Measurements from ENCODE around the gene LRR1.

The LRR1 gene

GRCh38 chr14:49637534-49638078 lies 38.9 kb downstream of the LRR1 start:
- Histone ChIP-seq H3K4me3 (ENCODE audit: insufficient read depth, low read length, poor library complexity, severe bottlenecking) (no peak overlapping the region), H3K9ac (ENCODE audit: low read length) (no peak overlapping the region), H3F3A (ENCODE audit: insufficient read depth) (peaks cover 8% of the 10 kb centered on the region; the same call in 1 of the 2 replicates), H2AFZ (ENCODE audit: low read depth, low read length, severe bottlenecking) (no peak overlapping the region), H4K20me1 (ENCODE audit: low read depth, low read length) (peaks cover 5% of the 10 kb centered on the region; the same call in 1 of the 2 replicates), H3K27ac (ENCODE audit: low read depth, low read length) (no peak overlapping the region), H3K79me2 (ENCODE audit: insufficient read depth, low read length) (peaks cover 88% of the 10 kb centered on the region), H3K4me2 (ENCODE audit: low read depth, low read length, poor library complexity, severe bottlenecking) (no peak overlapping the region), H3K9me2 (replicated peaks; ENCODE audit: insufficient read depth, low read length) (no peaks in the 10 kb centered on the region), H3K9me3 (ENCODE audit: insufficient read depth, low read length) (no peaks in the 10 kb centered on the region), H3K27me3 (ENCODE audit: low read length) (no peaks in the 10 kb centered on the region), H3K36me3 (ENCODE audit: low read length) (no peaks in the 10 kb centered on the region; the same call in 1 of the 2 replicates)
- TF ChIP-seq EZH2phosphoT487 (conservative IDR thresholded peaks at IDR 0.05; ENCODE audit: low read length) (no peak), CTCF (IDR thresholded peaks at IDR 0.05; ENCODE audit: insufficient read depth, low read length, poor library complexity, severe bottlenecking) (no peak)

DNA sequence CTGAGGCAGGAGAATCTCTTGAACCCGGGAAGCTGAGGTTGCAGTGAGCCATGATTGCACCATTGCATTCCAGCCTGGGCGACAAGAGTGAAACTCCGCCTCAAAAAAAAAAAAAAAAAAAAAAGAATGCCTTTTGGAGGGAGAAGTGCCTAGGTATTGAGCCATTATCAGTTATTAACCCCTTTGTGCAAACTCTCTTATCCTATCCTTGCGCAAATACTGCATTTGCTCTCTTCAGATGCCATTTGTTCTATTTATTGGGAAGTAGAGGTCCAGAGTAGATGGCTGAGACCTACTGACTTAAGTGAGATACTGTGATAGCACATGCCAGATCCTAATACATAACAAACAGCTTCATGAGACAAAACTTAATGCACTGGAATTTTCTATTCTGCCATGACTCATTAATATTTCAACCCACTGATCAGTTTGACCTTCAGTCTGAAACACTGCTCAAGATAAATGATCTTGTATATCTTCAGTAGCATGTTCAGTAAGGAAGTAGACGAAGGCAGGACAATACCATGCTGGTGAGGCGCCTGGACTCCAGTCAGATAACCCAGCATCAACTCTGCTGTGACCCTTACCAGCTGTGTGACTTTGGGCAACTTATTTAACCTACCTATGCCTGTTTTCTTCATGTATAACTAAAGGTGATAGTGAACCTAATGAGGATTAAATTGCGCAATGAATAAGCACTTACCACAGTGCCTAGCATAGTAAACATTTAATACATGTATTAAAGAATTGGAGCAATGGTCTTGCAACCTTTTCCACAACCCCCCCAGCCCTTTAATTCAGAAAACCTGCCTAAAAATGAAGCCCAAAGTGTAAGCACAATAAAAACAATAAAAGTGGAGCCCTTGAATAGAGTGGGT lies 42.0 kb downstream of the LRR1 start:
- Histone ChIP-seq H3K9ac (ENCODE audit: low read length) (no peak overlapping the region), H3K9me2 (replicated peaks; ENCODE audit: insufficient read depth, low read length) (no peaks in the 10 kb centered on the region), H2AFZ (ENCODE audit: low read depth, low read length, severe bottlenecking) (no peak overlapping the region), H3K27ac (ENCODE audit: low read depth, low read length) (peak overlapping the region; percentile 7; the same call in 1 of the 2 replicates), H3F3A (ENCODE audit: insufficient read depth) (peaks cover 20% of the 10 kb centered on the region; the same call in 1 of the 2 replicates), H3K36me3 (ENCODE audit: low read length) (peaks cover 4% of the 10 kb centered on the region; the same call in 1 of the 2 replicates), H3K4me3 (ENCODE audit: insufficient read depth, low read length, poor library complexity, severe bottlenecking) (no peak overlapping the region), H3K9me3 (ENCODE audit: insufficient read depth, low read length) (no peaks in the 10 kb centered on the region), H4K20me1 (ENCODE audit: low read depth, low read length) (peaks cover 11% of the 10 kb centered on the region), H3K79me2 (ENCODE audit: insufficient read depth, low read length) (peaks cover 74% of the 10 kb centered on the region), H3K4me2 (ENCODE audit: low read depth, low read length, poor library complexity, severe bottlenecking) (no peak overlapping the region), H3K27me3 (ENCODE audit: low read length) (no peaks in the 10 kb centered on the region)
- no peak for TF ChIP-seq CTCF (IDR thresholded peaks at IDR 0.05; ENCODE audit: insufficient read depth, low read length, poor library complexity, severe bottlenecking)
- TF ChIP-seq EZH2phosphoT487 (conservative IDR thresholded peaks at IDR 0.05; ENCODE audit: low read length), result no peak

GRCh38 chr14:49641697-49642129 lies 43.0 kb downstream of the LRR1 start:
- Histone ChIP-seq H3K4me2 (ENCODE audit: low read depth, low read length, poor library complexity, severe bottlenecking) (peak overlapping the region; percentile 1), H3K27ac (ENCODE audit: low read depth, low read length) (peak overlapping the region; percentile 7; the same call in 1 of the 2 replicates), H3K79me2 (ENCODE audit: insufficient read depth, low read length) (peaks cover 65% of the 10 kb centered on the region), H3F3A (ENCODE audit: insufficient read depth) (peaks cover 20% of the 10 kb centered on the region; the same call in 1 of the 2 replicates), H2AFZ (ENCODE audit: low read depth, low read length, severe bottlenecking) (no peak overlapping the region), H3K9ac (ENCODE audit: low read length) (peak overlapping the region; percentile 12; the same call in 1 of the 2 replicates), H3K9me3 (ENCODE audit: insufficient read depth, low read length) (no peaks in the 10 kb centered on the region), H3K27me3 (ENCODE audit: low read length) (no peaks in the 10 kb centered on the region), H3K36me3 (ENCODE audit: low read length) (peaks cover 4% of the 10 kb centered on the region; the same call in 1 of the 2 replicates), H3K4me3 (ENCODE audit: insufficient read depth, low read length, poor library complexity, severe bottlenecking) (no peak overlapping the region), H4K20me1 (ENCODE audit: low read depth, low read length) (peaks cover 10% of the 10 kb centered on the region), H3K9me2 (replicated peaks; ENCODE audit: insufficient read depth, low read length) (no peaks in the 10 kb centered on the region)
- no peak for TF ChIP-seq CTCF (IDR thresholded peaks at IDR 0.05; ENCODE audit: insufficient read depth, low read length, poor library complexity, severe bottlenecking)
- TF ChIP-seq EZH2phosphoT487 (conservative IDR thresholded peaks at IDR 0.05; ENCODE audit: low read length), result no peak

Measured in SU-DHL-6 (cell line).